ENCODE data around the gene CHCHD3.
"Not testable (repeated sequence)": the region's sequence is repeated elsewhere in the genome, so short reads cannot be mapped to it uniquely, and the experiment has no call there.

CHCHD3 gene

GRCh38 chr7:132905136-132905535 is 176.8 kb downstream of the CHCHD3 start:
- DNase-seq = not testable (repeated sequence)

GRCh38 chr7:132904209-132904608 is 177.7 kb downstream of the CHCHD3 start:
- DNase-seq = no peak

GRCh38 chr7:132902294-132902693 is 179.6 kb downstream of the CHCHD3 start:
- not testable (repeated sequence) for DNase-seq

GRCh38 chr7:132901241-132901640 is 180.6 kb downstream of the CHCHD3 start:
- DNase-seq = no peak

- DNase-seq = no peak
Measured at GRCh38 chr7:132899833-132900232, 182.1 kb downstream of the CHCHD3 start.

- DNase-seq = not testable (repeated sequence)
Measured at GRCh38 chr7:132898641-132899175, 183.2 kb downstream of the CHCHD3 start.

- DNase-seq = no peak
Measured at GRCh38 chr7:132897093-132897687, 184.7 kb downstream of the CHCHD3 start.

GRCh38 chr7:132895231-132895630 is 186.7 kb downstream of the CHCHD3 start:
- no peak for DNase-seq

- DNase-seq = no peak
Measured at GRCh38 chr7:132893560-132893959, 188.3 kb downstream of the CHCHD3 start.

- DNase-seq = not testable (repeated sequence)
Measured at GRCh38 chr7:132892744-132893143, 189.1 kb downstream of the CHCHD3 start.

- no peak for DNase-seq
Measured at GRCh38 chr7:132891554-132891953, 190.3 kb downstream of the CHCHD3 start.

GRCh38 chr7:132882714-132883428 is 199.0 kb downstream of the CHCHD3 start:
- no peak for DNase-seq

GRCh38 chr7:132881317-132881716 is 200.6 kb downstream of the CHCHD3 start:
- no peak for DNase-seq

GRCh38 chr7:132879579-132879978 is 202.3 kb downstream of the CHCHD3 start:
- no peak for DNase-seq

GRCh38 chr7:132878204-132878919 is 203.5 kb downstream of the CHCHD3 start:
- no peak for DNase-seq

GRCh38 chr7:132877573-132877972 is 204.3 kb downstream of the CHCHD3 start:
- DNase-seq = no peak

GRCh38 chr7:132876576-132876975 is 205.3 kb downstream of the CHCHD3 start:
- no peak for DNase-seq

- DNase-seq = no peak
Measured at GRCh38 chr7:132872034-132872433, 209.9 kb downstream of the CHCHD3 start.

GRCh38 chr7:132871419-132871818 is 210.5 kb downstream of the CHCHD3 start:
- no peak for DNase-seq

GRCh38 chr7:132869166-132869861 is 212.6 kb downstream of the CHCHD3 start:
- no peak for DNase-seq

- no peak for DNase-seq
Measured at GRCh38 chr7:132866551-132866950, 215.3 kb downstream of the CHCHD3 start.

- no peak for DNase-seq
Measured at GRCh38 chr7:132866144-132866531, 215.8 kb downstream of the CHCHD3 start.

Data from nucleus accumbens (tissue), 56 donors.